HG02943 (cell line): ENCODE data around the gene CLCN7.

Experiments
- ATAC-seq: cut with Tn5 transposase; IDR thresholded peaks from one replicate; pipeline ENCODE4 v1.9.1; 2021; ENCODE audit warnings: mild to moderate bottlenecking, low read depth, moderate library complexity; ENCODE audit not compliant: unreplicated experiment

Gene CLCN7

DNA sequence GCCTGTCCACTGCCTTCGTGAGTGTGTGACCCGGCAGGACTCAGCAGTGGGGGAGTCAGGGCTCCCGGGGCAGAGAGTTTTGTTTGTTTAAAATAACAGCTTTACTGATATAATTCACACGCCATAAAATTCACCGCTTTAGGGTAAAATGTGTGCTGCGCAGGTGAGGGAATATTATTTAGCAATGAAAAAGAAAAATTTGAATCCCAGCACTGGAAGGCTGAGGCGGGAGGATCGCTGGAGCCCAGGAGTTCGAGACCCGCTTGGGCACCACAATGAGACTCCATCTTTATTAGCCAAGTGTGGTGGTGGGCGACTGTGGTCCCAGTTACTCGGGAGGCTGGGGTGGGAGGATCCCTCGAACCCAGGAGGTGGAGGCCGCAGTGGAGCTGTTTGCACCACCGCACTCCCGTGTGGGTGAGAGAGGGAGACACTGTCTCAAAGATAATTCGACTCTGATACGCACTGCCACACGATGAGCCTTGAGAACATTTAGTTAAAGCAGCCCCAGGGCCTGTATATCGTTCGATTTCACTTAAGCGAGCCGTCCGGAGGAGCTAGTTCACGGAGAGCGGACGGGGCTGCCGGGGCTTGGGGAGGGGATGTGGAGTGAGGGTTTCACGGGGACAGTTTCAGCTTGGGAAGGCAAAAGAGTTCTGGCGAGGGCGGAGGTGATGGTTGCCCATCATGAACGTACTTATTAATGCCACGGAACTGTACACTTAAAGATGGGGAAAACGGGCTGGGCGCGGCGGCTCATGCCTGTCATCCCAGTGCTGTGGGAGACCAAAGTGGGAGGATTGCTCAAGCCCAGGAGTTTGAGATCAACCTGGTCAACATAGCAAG is 28.5 kb upstream of the CLCN7 start:
- no peak for ATAC-seq

DNA sequence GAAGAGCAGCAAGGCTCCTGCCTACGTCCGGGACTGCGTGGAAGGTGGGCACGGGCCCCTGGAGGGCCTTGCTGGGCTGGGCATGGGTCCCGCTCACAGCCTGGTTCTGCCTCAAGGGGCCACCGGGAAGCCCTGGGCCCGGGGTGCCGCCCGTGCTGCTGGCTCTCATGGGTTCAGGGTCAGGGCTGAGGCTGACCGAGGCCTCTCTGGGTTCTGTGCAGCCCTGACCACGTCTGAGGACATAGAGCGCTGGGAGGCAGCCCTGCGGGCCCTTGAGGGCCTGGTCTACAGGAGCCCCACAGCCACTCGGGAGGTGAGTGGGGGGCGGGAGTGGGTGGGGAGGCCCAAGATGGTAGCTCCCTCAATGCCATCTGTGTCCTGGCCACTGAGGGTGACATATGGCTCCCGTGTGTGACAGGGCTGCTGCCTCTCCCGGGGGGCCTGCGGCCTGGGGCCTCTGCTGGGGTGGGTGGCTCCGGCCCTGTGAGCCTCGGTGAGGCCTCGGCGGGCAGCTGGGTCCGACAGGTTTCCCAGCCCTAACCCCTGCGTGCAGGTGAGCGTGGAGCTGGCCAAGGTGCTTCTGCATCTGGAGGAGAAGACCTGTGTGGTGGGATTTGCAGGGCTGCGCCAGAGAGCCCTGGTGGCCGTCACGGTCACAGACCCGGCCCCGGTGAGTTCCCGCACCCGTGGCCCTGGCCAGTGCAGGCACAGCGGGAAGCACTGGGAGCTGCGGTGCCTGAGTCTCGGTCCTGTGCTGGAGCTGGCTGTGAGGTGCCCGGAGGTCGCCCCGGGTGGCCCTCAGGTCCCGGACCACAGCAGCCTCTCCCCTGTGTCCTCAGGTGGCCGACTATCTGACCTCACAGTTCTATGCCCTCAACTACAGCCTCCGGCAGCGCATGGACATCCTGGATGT is 27.5 kb upstream of the CLCN7 start:
- no peak for ATAC-seq

DNA sequence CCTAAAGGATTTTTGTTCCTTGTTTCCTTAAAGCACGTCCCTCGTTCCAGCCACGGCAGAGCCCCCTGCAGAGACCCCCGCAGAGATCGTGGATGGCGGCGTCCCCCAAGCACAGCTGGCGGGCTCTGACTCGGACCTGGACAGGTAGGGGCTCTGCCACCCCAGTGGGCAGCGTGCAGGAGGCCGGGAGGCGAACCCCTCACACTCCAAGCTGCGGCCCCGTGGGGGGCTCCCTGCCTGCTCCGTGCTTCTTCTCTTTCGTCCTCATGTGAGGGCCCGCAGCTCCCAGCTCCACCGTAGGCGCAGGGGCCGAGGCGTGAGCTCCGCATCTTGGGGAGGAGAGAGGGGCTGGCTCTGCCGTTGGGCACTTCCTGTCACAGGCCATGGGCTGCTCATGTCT is 26.8 kb upstream of the CLCN7 start:
- no peak for ATAC-seq

DNA sequence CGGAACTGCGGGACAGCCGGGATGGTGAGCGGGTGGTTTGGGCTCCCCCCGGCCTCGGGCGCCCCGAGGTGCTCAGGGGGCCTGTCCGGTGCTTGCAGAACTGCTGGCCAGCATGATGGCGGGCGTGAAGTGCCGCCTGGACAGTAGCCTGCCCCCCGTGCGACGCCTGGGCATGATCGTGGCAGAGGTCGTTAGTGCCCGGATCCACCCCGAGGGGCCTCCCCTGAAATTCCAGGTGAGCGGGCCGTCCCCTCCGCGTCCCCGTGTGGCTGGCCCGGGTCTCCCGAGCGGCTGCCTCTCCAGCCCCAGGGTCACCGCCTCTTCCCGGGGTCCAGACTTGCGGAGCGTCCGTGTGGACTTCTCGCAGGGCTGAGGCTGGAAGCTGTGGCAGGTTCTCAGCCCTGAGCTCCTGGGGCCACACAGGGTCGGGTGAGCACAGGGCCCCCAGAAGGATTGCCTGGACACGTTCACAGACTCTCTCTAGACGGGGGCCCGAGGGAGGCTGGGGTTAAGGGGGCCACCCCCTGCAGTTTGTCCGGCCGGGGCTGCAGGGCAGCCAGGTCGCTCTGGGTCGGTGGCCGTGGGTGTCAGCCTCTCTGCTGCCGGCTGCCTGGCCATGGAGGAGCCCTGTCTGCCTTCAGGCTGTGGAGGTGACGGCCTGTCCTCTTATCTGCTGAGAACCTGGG is 25.8 kb upstream of the CLCN7 start:
- ATAC-seq: no peak

DNA sequence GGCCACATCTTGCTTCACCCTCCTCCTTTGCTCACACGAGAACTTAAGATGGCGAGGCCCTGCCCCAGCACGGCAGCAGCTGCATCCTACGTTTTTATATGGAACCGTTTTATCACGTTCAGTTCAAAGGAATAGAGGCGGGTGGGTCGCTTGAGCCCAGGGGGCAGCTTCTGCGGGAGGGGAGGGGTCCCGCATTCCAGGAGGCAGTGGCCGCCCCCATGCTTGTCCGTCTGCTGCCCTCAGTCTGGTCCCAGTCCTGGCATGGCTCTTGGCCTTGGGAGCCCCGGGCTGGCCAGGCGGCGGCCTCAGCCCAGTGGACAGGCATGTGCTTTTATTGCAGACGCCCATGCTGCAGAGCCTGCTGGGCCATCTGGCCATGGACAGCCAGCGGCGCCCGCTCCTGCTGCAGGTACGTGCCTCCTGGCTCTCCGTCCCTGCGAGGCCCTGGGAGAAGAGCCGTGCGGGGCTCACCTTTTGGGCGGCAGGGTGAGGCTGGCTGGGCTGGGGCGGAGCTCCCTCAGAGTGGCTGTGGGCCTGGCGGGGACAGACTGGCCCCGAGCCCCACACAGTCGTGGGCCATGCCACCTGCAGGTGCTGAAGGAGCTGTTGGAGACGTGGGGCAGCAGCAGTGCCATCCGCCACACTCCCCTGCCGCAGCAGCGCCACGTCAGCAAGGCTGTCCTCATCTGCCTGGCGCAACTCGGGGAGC is 25.1 kb upstream of the CLCN7 start:
- ATAC-seq: no peak

DNA sequence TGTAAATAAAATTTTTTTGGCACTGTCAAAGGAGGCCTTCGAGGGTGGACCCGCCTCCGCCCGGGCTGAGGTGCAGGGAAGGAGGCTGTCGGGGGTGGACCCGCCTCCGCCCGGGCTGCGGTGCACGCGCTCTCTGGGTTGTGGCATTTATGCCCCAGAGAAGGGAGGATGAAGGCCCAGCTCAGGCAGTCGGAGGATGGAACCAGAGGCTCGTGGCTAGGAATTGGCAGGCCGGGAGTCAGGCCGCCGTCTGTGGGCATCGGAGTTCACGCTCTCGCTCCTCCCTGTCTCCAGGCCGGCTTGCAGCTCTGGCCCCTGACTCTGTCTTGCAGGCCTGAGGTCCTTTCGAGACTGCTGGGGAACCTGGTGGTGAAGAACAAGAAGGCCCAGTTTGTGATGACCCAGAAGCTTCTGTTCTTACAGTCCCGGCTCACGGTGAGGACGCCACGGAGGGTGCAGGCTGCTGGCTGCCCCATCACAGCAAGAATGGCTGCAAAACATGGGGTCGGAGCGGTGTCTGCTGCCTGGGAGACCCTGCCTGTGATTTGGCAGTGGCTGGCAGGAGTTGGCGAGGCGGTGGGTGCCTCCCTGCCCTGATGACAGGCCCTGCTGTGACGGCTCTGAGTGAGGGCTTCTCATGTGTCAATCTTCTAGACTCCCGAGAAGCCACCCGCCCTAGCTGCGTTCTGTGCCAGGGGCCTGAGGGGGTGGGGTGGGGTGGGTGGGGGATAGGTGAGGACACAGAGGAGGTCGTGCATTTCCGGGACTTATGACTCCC is 24.3 kb upstream of the CLCN7 start:
- no peak for ATAC-seq

DNA sequence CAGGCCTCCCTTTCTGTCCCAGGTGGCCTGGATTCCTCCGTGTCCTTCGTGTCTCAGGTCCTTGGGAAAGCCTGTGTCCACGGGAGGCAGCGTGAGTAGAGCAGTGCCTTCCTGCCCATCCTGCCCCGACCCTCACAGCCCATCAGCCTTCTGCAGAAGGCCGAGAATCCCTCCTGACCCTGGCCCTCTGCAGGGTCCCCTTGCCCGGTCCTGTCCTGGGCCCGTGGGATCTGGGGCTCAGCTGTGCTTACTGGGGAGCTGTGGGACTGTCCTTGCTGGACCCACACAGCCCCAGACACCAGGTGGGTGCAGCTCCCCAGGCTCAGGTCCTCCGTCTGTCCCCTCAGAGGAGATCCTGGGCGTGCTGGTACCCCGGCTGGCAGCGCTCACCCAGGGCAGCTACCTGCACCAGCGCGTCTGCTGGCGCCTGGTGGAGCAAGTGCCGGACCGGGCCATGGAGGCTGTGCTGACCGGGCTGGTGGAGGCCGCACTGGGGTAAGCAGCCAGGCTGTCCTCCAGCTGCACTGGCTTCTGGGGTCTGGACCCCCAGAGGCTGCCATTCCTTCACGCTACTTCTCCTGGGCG is 22.3 kb upstream of the CLCN7 start:
- ATAC-seq: no peak

DNA sequence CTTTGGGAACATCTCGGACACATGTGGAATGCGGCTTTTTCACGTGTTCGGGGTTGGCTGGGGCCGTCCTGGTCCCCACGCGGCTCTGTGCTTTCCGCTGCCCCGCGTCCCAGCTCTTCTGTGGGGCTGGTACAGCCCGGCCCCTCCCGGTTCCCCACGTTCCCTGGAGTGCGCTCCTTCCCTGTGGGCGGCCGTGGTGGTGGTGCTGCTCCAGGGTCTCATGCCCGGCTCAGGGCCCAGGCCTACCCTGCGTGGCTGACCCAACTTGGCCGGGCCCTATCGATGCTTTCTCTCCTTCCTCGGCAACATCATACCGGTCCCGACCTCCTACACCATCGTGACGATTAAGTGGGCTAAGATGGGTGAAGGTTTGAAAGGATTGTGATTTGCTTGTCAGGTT is 21.6 kb upstream of the CLCN7 start:
- no peak for ATAC-seq

DNA sequence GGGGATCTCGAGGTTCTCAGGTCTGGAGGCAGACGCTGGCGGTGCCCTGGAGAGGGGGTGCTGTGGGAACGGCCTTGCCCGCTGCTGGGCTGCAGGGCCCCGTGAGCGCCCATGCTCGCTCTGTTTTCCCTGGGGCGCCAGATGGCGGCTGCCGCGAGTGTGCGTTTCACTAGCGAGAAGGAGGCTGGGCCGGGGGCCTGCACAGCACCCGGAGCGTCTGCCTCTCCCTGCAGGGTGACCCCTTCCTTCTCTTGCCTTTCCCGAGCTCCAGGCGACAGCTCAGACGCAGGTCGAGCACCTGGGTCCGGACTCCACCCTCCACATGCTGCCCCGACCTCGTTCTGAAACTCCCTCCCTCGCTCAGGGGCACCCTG is 21.0 kb upstream of the CLCN7 start:
- ATAC-seq: no peak

DNA sequence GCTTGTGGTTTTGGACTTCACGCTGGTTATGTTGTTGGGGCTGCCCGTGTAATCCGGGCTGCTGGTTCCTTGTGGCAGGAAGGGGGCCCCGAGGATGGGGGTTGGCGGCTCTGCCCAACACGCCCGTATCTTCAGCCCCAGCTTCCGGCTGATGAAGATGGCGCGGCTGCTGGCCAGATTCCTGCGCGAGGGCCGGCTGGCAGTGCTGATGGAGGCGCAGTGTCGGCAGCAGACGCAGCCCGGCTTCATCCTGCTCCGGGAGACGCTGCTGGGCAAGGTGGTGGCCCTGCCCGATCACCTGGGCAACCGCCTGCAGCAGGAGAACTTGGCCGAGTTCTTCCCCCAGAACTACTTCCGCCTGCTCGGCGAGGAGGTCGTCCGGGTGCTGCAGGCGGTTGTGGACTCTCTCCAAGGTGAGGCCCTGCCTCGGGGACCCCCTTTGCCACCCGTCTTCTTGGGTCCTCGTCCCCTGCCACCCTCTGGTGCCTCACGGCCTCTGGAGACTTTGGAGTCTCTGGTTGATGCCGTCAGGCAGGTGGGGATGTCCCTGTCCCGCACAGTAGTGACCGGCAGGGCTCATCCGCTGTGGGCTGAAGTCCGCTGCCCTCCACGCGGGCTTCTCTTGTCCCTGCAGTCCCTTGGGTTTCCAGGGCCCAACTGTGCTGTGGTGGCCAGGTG is 20.5 kb upstream of the CLCN7 start:
- no peak for ATAC-seq

DNA sequence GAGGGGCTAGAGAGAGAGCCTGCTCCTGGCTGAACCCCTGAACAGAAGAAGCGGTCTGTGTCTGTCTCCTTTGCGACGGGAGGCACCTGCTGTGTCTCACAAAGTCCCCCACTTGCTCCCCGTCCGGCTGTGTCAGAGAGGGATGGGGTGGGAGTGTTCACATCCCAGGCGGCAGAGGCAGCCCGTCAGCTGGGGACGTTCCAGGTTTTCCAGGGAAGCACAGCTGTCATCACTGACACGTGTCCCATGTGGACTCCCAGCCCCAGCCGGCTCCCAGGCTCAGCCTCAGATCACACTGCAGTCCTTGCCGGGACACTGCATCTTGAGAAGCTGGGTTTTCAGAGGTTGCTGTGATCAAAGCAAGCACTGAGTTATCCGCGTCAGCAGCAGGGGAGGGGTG is 19.9 kb upstream of the CLCN7 start:
- ATAC-seq: no peak

DNA sequence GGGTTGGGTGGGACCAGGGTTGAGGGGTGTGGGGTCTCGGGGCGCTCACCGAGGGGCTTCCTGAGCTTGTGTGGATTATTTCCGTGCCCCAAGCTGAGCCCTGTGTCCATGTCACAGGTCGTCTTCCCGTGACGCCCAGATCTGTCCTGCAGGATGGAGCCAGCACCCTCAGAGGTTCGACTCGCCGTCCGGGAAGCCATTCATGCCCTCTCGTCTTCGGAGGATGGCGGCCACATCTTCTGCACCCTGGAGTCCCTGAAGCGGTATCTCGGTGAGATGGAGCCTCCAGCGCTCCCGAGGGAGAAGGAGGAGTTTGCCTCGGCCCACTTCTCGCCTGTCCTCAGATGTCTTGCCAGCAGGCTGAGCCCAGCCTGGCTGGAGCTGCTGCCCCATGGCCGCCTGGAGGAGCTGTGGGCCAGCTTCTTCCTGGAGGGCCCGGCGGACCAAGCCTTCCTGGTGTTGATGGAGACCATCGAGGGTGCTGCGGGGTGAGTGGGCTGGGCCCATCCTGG is 19.4 kb upstream of the CLCN7 start:
- ATAC-seq: no peak

DNA sequence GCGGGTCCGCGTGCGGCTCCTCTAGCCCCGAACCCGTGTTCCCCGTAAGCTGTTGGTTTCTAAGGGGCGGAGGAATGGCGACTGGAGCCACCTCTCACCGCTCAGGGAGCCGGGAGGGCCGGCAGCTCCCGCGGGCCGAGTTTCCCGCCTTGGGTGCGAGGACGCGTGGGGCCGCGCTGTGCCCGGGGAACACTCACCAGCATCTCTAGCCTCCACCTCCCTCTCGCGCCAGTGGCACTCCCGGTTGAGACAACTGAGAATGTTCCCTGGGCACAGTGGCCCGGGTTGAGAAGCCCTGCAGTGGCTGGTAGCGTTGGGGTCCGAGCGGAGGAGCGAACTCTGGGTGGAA is 18.9 kb upstream of the CLCN7 start:
- no peak for ATAC-seq

DNA sequence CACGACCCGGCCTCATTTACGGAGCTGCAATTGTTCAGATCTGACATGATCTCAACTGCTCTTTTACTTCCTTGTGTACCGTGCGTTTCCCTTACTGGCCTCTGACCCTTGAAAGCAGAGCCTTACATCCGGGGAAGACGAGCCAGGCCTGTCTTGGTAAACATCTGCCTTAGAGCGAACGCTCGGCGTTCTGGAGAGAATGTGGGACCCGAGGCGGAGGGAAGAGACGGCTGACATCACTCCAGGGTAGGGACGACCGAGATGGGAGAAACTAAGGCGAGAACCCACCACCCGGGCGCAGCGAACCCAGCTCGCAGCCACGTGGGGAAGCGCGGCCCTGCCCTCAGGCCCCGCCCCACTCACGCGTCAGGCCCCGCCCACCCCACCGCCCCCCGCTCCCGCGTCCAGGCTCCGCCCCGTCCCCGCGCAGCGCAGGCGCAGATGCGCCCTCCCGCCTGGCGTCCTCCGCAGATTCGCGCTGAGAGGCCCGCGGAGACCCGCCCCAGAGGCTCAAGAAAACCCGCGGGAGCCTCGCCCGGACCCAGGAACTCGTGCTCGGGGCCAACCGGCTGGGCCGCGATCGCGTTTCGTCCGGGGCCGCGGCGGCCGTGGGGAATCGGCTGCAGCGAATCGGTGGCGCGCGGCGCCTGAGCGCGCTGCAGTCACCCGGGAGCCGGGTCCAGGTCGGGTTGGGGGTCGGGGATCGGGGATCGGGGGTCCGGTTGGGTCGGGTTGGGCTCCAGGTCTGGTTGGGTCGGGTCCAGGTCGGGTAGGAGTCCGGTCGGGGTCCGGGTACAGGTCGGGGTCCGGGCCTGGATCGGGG is 18.3 kb upstream of the CLCN7 start, which contains the start of gene TELO2:
Gene TELO2 (plus strand): TSS at position 438 of the 823 bp plus-strand sequence. CDS start 922 bp downstream, outside the sequence.
- no peak for ATAC-seq

DNA sequence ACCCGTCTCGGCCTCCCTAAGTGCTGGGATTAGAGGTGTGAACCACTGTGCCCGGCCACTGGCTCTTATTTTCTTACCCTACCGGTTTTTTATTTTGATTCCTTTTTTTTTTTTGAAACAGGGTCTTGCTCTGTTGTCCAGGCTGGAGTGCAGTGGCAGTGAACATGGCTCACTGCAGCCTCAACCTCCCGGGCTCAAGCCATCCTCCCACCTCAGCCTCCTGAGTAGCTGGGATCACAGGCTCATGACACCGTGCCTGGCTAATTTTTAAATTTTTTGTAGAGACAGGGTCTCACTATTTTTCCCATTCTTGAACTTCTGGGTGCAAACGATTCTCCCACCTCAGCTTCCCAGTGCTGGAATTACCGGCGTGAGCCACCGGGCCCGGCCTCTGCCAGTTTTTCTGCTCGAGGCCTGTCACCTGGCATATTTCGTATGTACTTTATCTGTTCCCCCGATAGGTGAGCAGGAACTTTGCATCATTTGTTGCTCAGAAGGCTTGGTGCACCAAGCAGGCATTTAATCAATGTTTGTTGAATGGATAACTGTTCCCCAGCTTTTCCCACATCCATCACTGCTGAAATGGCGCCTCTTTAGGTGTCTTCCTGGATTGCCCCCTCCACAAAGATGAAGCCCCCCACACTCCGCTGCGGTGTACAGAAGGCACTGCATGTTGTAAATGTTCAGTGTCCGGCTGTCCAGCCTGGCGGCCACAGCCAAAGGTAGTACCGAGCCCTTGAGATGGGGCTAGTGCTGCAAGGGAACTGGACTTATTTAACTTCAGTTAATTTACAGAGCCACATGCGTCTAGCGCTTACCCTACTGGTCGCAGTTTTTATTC is 17.5 kb upstream of the CLCN7 start:
- no peak for ATAC-seq

DNA sequence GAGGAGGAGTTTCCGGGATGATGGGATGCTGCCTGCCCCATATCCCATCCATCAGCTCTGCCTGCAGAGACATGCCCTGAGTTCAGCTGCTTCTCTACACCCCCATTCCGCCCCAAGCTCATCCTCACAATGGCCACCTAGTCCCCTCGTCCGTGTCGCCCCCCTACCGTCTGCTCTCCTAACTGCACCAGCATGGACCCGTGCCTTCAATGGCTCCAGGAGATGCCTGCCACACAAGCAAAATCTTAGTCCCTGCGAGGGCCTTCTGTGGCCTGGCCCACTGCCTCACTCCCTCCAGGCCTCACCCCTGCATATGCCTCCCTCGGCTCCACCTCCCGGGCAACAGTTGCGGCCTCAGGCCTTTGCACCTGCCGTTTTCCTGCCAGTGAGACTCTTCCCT is 16.5 kb upstream of the CLCN7 start:
- no peak for ATAC-seq

DNA sequence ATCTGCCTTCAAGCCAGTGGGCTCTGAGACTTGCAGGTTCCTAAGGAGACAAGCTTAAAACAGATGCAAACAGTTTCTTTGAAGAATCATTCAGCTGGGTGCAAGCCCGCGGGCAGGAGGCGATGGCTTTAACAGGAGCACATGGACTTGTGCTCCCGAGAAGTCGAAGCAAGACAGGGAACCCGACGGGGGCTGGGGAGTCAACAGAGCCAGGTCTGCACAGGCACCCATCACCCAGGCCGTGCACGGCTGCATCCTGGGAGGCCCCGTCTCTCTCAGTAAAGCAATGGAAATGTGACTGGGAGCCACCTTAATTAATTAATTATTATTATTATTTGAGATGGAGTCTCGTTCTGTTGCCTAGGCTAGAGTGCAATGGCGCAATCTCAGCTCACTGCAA is 14.2 kb upstream of the CLCN7 start:
- no peak for ATAC-seq
